Activated T-cell treated with anti-CD3 and anti-CD28 coated beads, Interleukin-2, amount 50 U/mL, for 24 hours (primary cell): Measurements from ENCODE around the gene MPP2.

Experiments
- DNase-seq: peaks from one replicate; pipeline ENCODE4 v3.0.0-alpha.2; 2020
- H3K27ac Mint-ChIP-seq: 2 replicates; pipeline ENCODE4 v1.8.0; 2020; ENCODE audit warnings: mild to moderate bottlenecking, mixed read lengths
- H3K27me3 Mint-ChIP-seq: 2 replicates; pipeline ENCODE4 v1.8.0; 2020; ENCODE audit warnings: mixed read lengths
- H3K36me3 Mint-ChIP-seq: 2 replicates; pipeline ENCODE4 v1.8.0; 2020; ENCODE audit warnings: low read depth, mixed read lengths
- H3K4me1 Mint-ChIP-seq: 2 replicates; pipeline ENCODE4 v1.8.0; 2020; ENCODE audit warnings: low read depth, mixed read lengths
- H3K4me3 Mint-ChIP-seq: 2 replicates; pipeline ENCODE4 v1.8.0; 2020; ENCODE audit warnings: mild to moderate bottlenecking, moderate library complexity, mixed read lengths
- H3K9me3 Mint-ChIP-seq: 2 replicates; pipeline ENCODE4 v1.8.0; 2020; ENCODE audit warnings: mixed read lengths

MPP2 gene

GRCh38 chr17:43864161-43864984, 43.0 kb downstream of the MPP2 start:
- Mint-ChIP-seq H3K9me3 (no peaks in the 10 kb centered on the region), H3K27ac (no peak overlapping the region), H3K4me3 (no peak overlapping the region), H3K27me3 (peaks cover 6% of the 10 kb centered on the region), H3K36me3 (no peaks in the 10 kb centered on the region), H3K4me1 (no peaks in the 10 kb centered on the region)
- no peak for DNase-seq

GRCh38 chr17:43861960-43862359, 45.4 kb downstream of the MPP2 start:
- Mint-ChIP-seq H3K27me3 (peaks cover 10% of the 10 kb centered on the region), H3K9me3 (no peaks in the 10 kb centered on the region), H3K4me1 (no peaks in the 10 kb centered on the region), H3K4me3 (no peak overlapping the region), H3K36me3 (no peaks in the 10 kb centered on the region), H3K27ac (no peak overlapping the region)
- no peak for DNase-seq

- Mint-ChIP-seq H3K36me3 (no peaks in the 10 kb centered on the region), H3K9me3 (no peaks in the 10 kb centered on the region)
These were observed 46.3 kb downstream of the MPP2 start for GRCh38 chr17:43860927-43861622.

GRCh38 chr17:43860077-43860725, 47.1 kb downstream of the MPP2 start:
- no peaks in the 10 kb centered on the region for H3K9me3 Mint-ChIP-seq
- peaks cover 19% of the 10 kb centered on the region for H3K27me3 Mint-ChIP-seq
- DNase-seq: no peak
- no peak overlapping the region for H3K4me3 Mint-ChIP-seq
- H3K4me1 Mint-ChIP-seq: no peaks in the 10 kb centered on the region
- H3K36me3 Mint-ChIP-seq: no peaks in the 10 kb centered on the region
- no peak overlapping the region for H3K27ac Mint-ChIP-seq

More at GRCh38 chr17:43860927-43861622, 46.3 kb downstream of the MPP2 start:
- H3K4me1 Mint-ChIP-seq: no peaks in the 10 kb centered on the region
- DNase-seq: no peak
- H3K27me3 Mint-ChIP-seq: peaks cover 15% of the 10 kb centered on the region
- no peak overlapping the region for H3K4me3 Mint-ChIP-seq
- H3K27ac Mint-ChIP-seq: no peak overlapping the region

- Mint-ChIP-seq H3K27ac (no peak overlapping the region), H3K4me3 (no peak overlapping the region), H3K27me3 (peaks cover 22% of the 10 kb centered on the region), H3K4me1 (no peaks in the 10 kb centered on the region), H3K9me3 (no peaks in the 10 kb centered on the region), H3K36me3 (no peaks in the 10 kb centered on the region)
- no peak for DNase-seq
These were observed 49.3 kb downstream of the MPP2 start for GRCh38 chr17:43857957-43858600.

- Mint-ChIP-seq H3K36me3 (no peaks in the 10 kb centered on the region), H3K4me1 (no peaks in the 10 kb centered on the region)
These were observed 50.2 kb downstream of the MPP2 start for GRCh38 chr17:43857141-43857540.

GRCh38 chr17:43856141-43856540, 51.2 kb downstream of the MPP2 start:
- no peak for DNase-seq
- H3K4me3 Mint-ChIP-seq: no peak overlapping the region
- H3K4me1 Mint-ChIP-seq: no peaks in the 10 kb centered on the region
- no peaks in the 10 kb centered on the region for H3K36me3 Mint-ChIP-seq
- H3K27me3 Mint-ChIP-seq: peaks cover 34% of the 10 kb centered on the region
- H3K27ac Mint-ChIP-seq: no peak overlapping the region
- H3K9me3 Mint-ChIP-seq: no peaks in the 10 kb centered on the region

More at GRCh38 chr17:43857141-43857540, 50.2 kb downstream of the MPP2 start:
- H3K27me3 Mint-ChIP-seq: peaks cover 31% of the 10 kb centered on the region
- no peak overlapping the region for H3K27ac Mint-ChIP-seq
- no peak overlapping the region for H3K4me3 Mint-ChIP-seq
- no peaks in the 10 kb centered on the region for H3K9me3 Mint-ChIP-seq
- DNase-seq: no peak

GRCh38 chr17:43855061-43855460, 52.3 kb downstream of the MPP2 start:
- H3K27ac Mint-ChIP-seq: no peak overlapping the region

GRCh38 chr17:43854498-43854897, 52.8 kb downstream of the MPP2 start:
- Mint-ChIP-seq H3K4me1 (no peaks in the 10 kb centered on the region), H3K9me3 (no peaks in the 10 kb centered on the region), H3K36me3 (no peaks in the 10 kb centered on the region), H3K27ac (no peak overlapping the region), H3K27me3 (peaks cover 34% of the 10 kb centered on the region), H3K4me3 (no peak overlapping the region)
- DNase-seq: no peak

More at GRCh38 chr17:43855061-43855460, 52.3 kb downstream of the MPP2 start:
- Mint-ChIP-seq H3K9me3 (no peaks in the 10 kb centered on the region), H3K36me3 (no peaks in the 10 kb centered on the region), H3K27me3 (peaks cover 34% of the 10 kb centered on the region), H3K4me1 (no peaks in the 10 kb centered on the region), H3K4me3 (no peak overlapping the region)
- no peak for DNase-seq

GRCh38 chr17:43853546-43853945, 53.8 kb downstream of the MPP2 start:
- no peaks in the 10 kb centered on the region for H3K9me3 Mint-ChIP-seq
- no peak overlapping the region for H3K27ac Mint-ChIP-seq
- no peaks in the 10 kb centered on the region for H3K36me3 Mint-ChIP-seq
- H3K27me3 Mint-ChIP-seq: peaks cover 38% of the 10 kb centered on the region
- H3K4me3 Mint-ChIP-seq: no peak overlapping the region
- H3K4me1 Mint-ChIP-seq: no peaks in the 10 kb centered on the region
- DNase-seq: no peak

- no peak overlapping the region for H3K27ac Mint-ChIP-seq
- no peak overlapping the region for H3K4me3 Mint-ChIP-seq
- H3K4me1 Mint-ChIP-seq: no peaks in the 10 kb centered on the region
- H3K9me3 Mint-ChIP-seq: no peaks in the 10 kb centered on the region
- H3K36me3 Mint-ChIP-seq: no peaks in the 10 kb centered on the region
- peaks cover 40% of the 10 kb centered on the region for H3K27me3 Mint-ChIP-seq
- no peak for DNase-seq
These were observed 54.8 kb downstream of the MPP2 start for GRCh38 chr17:43852571-43852970.

- Mint-ChIP-seq H3K27me3 (peaks cover 33% of the 10 kb centered on the region), H3K9me3 (no peaks in the 10 kb centered on the region)
These were observed 58.2 kb downstream of the MPP2 start for GRCh38 chr17:43849116-43849515.

GRCh38 chr17:43848601-43849000, 58.7 kb downstream of the MPP2 start:
- Mint-ChIP-seq H3K27me3 (peaks cover 33% of the 10 kb centered on the region), H3K4me3 (no peak overlapping the region), H3K4me1 (no peaks in the 10 kb centered on the region), H3K9me3 (no peaks in the 10 kb centered on the region), H3K27ac (no peak overlapping the region), H3K36me3 (no peaks in the 10 kb centered on the region)
- DNase-seq: no peak

More at GRCh38 chr17:43849116-43849515, 58.2 kb downstream of the MPP2 start:
- H3K4me1 Mint-ChIP-seq: no peaks in the 10 kb centered on the region
- H3K27ac Mint-ChIP-seq: no peak overlapping the region
- DNase-seq: no peak
- no peak overlapping the region for H3K4me3 Mint-ChIP-seq
- no peaks in the 10 kb centered on the region for H3K36me3 Mint-ChIP-seq

GRCh38 chr17:43846963-43847371, 60.4 kb downstream of the MPP2 start, which contains the start of gene CD300LG:
Gene CD300LG, plus strand, starts transcription at chr17:43847176. Its CDS starts 41 bp downstream, at chr17:43847217.
- Mint-ChIP-seq H3K27me3 (peaks cover 29% of the 10 kb centered on the region), H3K27ac (no peak within 1 kb of the TSS), H3K4me3 (no peak within 1 kb of the TSS), H3K36me3 (no peaks in the 10 kb centered on the region), H3K4me1 (no peaks in the 10 kb centered on the region), H3K9me3 (no peaks in the 10 kb centered on the region)
- no peak for DNase-seq
